ENCODE results near the gene ASB10.

GRCh38 chr7:151144387-151144786, 42.7 kb downstream of the ASB10 start:
- no peak for TF ChIP-seq CTCF (IDR thresholded peaks at IDR 0.05; ENCODE audit: insufficient read depth, low read length, poor library complexity, severe bottlenecking)
- TF ChIP-seq EZH2phosphoT487 (conservative IDR thresholded peaks at IDR 0.05; ENCODE audit: low read length), result no peak

All from SU-DHL-6 (cell line).